GM18951 (cell line): ENCODE results near the gene POLE3.
"Not testable (repeated sequence)": the region's sequence is repeated elsewhere in the genome, so short reads cannot be mapped to it uniquely, and the experiment has no call there.

Experiments used
- POLR2A ChIP-seq: IDR thresholded peaks from 4 replicates; pipeline ENCODE4 v1.6.1; 2011; ENCODE audit warnings: mild to moderate bottlenecking; ENCODE audit not compliant: insufficient read length, insufficient read depth; ENCODE audit errors: extremely low read depth
- in situ Hi-C: fragments of 300-500 bp; cut with MboI; formaldehyde crosslinking; loops from one replicate; pipeline ENCODE4 v1.12.0; 2022; ENCODE audit warnings: low sequenced_read_pairs, mixed read lengths, inconsistent platforms; ENCODE audit not compliant: unreplicated experiment

POLE3 gene

DNA sequence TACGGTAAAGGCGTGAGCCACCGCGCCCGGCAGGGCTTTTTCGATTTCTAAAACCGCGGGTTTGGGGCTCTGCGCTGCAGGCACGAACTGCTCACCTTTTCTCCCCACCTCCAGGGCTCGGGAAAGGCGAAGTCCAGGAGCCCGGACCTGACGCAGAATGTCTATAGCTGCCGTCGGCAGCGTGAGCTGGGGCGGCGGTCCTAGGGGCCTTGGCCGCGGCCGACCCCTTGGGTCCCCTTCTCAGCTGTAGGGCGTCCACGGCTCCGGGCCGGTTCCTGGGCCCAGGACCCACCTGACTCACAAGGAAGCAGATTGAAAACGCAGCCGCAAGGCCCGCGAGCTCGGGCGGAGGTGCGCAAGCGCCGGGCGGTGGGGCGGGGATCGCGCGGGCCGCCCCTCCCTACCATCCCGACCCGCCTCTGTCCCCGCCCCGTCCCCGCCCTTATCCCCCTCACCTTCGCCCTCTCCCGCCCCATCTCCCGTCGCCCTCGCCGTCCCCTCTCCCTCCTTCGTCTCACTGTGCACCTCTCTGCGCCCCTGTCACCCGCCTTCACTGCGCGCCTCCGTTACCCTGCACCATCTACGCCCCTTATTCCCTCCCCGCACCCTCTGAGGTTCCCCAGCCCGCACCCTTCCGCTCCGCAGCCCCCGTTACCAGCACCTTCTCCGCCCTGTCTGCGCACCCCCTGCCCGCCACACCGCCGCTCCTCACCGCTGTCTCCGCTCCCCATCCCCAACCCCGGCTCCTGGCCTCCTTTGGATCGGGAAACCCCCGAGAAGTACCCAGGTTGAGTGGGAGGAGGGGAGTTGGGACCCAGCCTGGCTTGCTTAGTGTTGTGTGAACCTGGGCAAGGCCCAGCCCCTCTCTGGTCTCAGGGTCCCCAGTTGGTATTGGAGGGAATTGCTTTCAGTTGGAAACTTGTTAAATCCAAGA is 33.6 kb downstream of the POLE3 start, which contains the start of gene HDHD3:
Gene HDHD3 (minus strand): TSS at position 353 of the 934 bp plus-strand sequence. CDS start 2,632 bp downstream, outside the sequence.
- in situ Hi-C loops: no loop called here
- TF ChIP-seq POLR2A: peak; percentile 79

DNA sequence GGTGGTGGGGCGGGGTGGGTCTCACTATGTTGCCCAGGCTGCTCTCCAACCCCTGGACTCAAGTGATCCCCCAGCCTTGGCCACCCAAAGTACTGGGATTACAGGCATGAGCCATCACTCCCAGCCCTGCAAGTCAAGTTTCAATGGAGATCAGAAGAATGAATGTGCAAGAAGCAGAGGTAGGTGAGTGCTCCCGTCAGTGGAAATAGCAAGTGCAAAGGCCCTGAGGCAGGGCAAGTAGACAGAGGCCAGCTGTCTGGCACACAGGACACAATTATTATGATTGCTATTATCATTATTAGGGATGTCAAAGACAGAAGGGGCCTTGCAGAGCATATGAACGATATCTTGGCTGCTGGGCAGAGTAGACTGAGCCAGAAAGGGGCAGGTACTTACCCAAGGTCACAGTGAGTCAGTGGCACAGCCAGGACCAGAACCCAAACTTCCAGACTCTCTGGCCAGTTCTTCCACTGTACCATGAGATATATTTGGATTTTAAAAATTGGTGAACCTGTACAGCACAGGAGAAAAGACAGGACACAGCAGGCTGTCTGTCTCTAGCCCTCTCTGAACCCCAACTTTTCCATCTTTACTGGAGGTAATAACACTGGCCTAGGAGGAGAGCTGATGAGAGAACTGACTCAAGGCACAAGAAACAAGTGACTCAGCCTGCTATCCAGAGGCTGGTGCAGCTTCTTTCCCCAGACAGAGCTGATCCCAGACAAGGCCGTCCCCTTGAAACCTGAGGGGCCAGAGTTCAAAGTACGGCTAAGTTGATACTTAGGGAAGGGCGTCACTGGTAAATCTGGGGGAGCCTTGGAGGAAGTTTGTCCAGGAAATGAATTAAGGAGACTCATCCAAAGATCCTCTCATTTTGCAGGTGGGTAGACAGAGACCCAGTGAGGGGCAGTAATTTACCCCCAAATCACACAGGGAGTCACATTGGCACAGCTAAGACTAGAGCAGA is 35.1 kb downstream of the POLE3 start:
- TF ChIP-seq POLR2A: no peak
- in situ Hi-C loops: no loop called here

DNA sequence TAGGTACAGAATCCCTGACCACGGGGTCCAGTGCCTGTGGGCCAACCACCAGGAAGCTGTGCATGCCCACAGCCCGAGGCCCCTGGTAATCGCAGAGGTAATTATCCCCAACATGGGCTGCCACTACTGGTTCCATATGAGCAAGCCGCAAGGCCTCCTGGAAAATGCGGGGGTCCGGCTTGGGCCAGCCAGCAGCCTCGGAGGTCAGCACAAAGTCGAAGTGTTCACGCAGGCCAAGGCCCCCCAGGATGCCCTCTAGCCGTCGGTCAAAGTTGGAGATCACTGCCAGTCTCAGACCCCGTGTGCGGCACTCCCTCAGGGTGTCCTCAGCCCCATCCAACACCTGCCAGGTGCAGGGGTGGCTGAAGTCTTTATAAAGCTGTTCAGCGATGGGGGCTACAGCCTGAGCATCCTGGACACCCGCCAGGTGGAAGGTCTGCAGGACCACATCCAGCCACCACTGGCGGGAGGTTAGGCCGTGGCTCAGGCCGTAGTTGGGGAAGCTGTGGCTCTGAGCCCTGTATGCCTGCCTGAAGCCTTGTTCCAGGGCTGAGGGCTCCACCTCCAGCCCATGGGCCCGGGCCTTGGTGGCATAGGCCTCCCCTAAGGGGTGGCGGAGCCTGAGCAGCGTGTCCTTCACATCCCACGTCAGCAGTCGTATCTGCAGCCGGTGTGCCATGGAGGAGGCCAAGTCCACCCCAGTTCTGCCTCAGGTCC is 36.6 kb downstream of the POLE3 start:
- in situ Hi-C loops: no loop called here
- no peak for TF ChIP-seq POLR2A

DNA sequence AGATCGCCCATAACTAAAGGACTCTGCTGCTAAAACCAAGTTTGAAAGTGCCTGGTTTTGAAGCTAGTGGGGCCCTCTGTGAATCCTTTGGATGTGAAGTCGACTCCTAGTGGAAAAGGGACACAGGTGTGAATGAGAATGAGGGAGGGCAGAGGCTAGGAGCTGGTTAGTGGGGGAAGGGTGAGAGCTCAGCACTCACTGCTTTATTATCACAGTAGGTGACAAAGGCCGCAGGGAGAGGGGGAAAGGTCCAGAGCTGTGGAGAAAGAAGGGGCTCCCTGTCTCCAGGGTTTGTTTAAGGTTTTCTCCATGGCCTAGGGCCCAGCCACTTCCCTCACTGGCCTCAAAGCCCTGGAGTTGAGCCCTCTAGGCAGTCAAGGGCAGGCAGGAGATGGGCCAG is 37.2 kb downstream of the POLE3 start:
- in situ Hi-C loops: no loop called here
- TF ChIP-seq POLR2A: no peak

DNA sequence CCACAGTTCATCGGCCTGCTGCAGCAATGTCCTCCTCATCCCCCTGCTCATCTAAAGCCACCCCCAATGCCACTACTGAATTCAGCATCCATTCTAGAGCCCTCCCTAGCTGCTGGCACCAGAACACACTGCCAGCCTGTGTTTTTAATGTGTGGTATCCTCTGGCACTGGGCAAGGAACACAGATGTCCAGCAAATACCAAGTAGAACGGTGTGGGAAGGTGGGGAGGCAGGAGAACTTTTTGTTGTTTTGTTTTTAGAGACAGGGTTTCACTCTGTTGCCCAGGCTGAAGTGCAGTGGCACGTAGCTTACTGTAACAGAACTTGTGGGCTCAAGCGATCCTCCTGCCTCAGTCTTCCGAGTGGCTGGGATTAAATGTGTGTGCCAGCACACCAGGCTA is 38.4 kb downstream of the POLE3 start:
- TF ChIP-seq POLR2A: no peak
- in situ Hi-C loops: no loop called here

DNA sequence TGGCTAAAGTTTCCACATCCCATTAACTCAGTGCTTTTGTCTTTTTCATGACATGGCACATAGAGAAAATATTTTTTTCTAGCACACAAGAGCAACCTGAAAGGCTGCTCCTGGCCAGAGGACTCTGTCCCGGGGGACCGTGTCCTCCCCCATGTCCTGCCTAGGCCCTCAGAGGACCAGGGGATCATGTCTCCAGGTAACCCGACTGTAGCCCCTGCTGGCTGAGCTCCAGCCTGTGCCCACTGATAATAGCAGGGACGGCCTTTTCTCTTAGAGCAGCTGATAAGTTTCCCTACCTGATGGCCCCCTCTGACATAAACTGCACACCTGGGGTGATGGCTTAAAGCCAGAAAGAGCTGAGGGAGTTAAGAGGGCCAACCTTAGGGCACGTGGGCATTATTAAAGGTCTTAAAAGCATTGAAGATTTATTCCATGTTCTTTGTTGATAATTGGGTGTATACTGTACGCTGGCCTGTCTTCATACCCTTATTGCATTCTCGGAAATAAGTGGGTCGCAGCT is 39.6 kb downstream of the POLE3 start:
- no peak for TF ChIP-seq POLR2A
- in situ Hi-C loops: no loop called here

DNA sequence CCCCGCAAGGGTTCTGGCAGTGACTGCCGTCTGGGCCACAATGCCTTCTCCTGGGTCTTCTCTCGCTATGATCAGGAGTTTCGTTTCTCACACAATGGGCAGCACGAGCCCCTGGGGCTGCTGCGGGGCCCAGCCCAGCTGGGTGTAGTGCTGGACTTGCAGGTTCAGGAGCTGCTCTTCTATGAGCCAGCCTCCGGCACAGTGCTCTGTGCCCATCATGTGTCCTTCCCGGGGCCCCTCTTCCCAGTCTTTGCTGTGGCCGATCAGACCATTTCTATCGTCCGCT is 40.7 kb downstream of the POLE3 start:
- no peak for TF ChIP-seq POLR2A
- in situ Hi-C loops: no loop called here

DNA sequence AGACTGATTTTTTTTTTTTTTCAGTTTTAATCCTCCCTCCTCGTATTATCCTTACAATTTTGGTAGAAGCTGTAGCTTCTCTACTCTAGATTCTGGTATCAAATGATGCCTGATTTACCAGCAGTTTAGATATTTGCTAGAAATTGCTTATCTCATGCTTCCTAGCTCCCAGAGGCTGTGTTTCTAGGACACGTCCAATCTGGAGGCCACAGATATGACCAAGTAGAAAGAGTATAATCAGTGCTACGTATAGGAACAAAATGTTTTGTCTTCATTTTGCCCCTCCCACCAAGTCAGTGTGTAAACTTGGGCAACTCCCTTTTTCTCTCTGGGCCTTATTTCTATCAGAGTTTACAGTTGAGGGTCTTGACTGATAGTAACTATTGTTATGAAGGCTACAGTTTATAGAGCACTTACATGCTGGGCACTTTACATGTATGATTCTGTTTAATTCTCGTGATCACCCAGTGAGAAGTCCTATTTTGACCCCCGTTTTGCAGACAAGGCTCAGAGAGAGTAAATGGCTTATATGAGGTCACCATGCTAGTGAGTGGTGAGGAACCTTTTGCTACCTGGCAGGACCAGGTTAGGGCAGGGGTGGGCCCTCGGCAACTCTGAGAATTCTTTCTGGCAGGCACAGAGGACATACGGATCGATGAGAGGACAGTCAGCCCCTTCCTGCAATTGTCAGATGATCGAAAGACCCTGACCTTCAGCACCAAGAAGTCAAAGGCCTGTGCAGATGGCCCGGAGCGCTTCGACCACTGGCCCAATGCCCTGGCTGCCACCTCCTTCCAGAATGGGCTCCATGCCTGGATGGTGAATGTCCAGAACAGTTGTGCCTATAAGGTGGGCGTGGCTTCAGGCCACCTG is 41.3 kb downstream of the POLE3 start:
- in situ Hi-C loops: no loop called here
- no peak for TF ChIP-seq POLR2A

DNA sequence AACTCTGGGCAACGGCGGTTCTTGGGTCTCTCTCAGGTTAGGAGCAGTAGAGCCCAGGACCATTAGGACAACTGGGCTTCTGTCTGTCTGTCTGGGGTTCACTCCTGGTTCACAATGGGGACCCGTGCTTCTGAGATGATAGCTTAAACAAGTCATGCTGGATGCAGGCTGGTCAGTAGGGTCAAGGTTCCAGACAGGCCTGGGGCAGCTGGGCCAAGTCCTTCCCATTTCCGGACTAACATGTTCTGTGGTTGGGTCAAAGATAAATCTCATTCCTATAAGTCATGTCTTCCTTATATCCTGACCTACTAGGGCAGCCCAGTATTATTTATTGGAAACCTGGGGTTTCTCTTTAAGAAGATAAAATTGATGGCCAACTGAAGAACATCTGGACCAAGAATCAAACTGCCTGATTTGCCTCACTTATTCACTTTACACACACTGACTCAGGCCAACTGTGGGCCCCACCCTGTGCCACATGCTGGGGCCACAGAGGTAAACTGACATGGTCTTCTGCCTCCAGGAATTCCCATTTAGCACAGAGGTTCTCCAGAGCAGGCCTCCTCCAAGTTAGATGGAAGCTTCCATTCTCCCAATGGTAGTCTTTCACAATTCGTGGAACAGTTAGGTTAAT is 42.0 kb downstream of the POLE3 start:
- in situ Hi-C loops: no loop called here
- no peak for TF ChIP-seq POLR2A

DNA sequence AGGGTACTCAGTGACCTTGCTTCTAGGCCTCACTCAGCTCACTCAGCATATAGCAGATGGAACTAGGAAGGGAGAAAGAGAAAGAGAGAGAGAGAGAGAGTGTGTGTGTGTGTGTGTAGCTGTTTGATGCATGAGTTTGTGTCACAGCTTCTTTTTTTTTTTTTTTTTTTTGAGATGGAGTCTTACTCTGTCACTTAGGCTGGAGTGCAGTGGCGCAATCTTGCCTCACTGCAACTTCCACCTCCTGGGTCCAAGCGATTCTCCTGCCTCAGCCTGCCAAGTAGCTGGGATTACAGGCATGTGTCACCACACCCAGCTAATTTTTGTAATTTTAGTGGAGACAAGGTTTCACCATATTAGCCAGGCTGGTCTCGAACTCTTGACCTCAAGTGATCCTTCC is 44.8 kb downstream of the POLE3 start:
- in situ Hi-C loops: not testable (repeated sequence)

DNA sequence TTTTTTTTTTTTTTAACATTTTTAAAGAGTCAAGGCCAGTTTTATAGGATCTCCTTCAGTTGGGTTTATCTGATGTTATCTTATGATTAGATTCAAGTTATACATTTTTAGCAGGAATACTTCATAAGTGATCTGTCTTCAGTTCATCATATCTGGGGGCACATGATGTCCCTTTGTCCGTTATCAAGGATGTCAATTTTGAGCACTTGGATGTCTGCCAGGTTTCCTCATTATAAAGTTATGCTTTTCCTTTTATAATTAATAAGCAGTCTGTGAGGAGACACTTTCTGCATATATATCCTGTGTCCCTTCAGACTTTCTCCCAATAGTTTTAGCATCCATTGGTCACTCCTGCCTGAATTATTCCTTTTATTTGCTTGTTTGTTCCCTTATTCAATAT is 45.5 kb downstream of the POLE3 start:
- in situ Hi-C loops: no loop called here
- TF ChIP-seq POLR2A: no peak

DNA sequence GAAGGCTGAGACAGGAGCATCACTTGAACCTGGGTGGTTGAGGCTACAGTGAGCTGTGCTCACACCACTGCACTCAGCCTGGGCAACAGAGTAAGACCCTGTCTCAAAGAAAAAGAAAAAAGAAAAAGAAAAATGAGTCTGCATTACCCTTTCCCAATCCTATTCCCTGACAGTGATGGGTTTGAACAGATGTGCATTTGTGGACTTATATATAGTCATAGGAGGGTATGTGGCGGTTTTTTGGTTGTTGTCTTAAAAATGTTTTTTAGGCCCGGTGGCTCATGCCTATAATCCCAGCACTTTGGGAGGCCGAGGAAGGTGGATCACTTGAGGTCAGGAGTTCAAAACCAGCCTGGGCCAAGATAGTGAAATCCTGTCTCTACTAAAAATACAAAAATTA is 47.1 kb downstream of the POLE3 start:
- no peak for TF ChIP-seq POLR2A
- in situ Hi-C loops: no loop called here
